Stimulated activated naive CD8-positive, alpha-beta T cell treated with anti-CD3 and anti-CD28 coated beads, Interleukin-15, Interleukin-2, amounts not matched to agents 100 ng/mL and 50 ng/mL, for 24 hours (primary cell): ENCODE data around the gene TIMM22.
"Not testable (repeated sequence)": the region's sequence is repeated elsewhere in the genome, so short reads cannot be mapped to it uniquely, and the experiment has no call there.

Experiments
- H3K27ac Mint-ChIP-seq: one replicate; pipeline ENCODE4 v1.8.0; 2021; ENCODE audit warnings: mild to moderate bottlenecking, mixed read lengths
- H3K27me3 Mint-ChIP-seq: one replicate; pipeline ENCODE4 v1.8.0; 2021; ENCODE audit warnings: mixed read lengths
- H3K36me3 Mint-ChIP-seq: one replicate; pipeline ENCODE4 v1.8.0; 2021; ENCODE audit warnings: low read depth, mixed read lengths
- H3K4me1 Mint-ChIP-seq: one replicate; pipeline ENCODE4 v1.8.0; 2021; ENCODE audit warnings: low read depth, mixed read lengths
- H3K4me3 Mint-ChIP-seq: one replicate; pipeline ENCODE4 v1.8.0; 2021; ENCODE audit warnings: mild to moderate bottlenecking, mixed read lengths
- H3K9me3 Mint-ChIP-seq: one replicate; pipeline ENCODE4 v1.8.0; 2021; ENCODE audit warnings: mixed read lengths

The TIMM22 gene

DNA sequence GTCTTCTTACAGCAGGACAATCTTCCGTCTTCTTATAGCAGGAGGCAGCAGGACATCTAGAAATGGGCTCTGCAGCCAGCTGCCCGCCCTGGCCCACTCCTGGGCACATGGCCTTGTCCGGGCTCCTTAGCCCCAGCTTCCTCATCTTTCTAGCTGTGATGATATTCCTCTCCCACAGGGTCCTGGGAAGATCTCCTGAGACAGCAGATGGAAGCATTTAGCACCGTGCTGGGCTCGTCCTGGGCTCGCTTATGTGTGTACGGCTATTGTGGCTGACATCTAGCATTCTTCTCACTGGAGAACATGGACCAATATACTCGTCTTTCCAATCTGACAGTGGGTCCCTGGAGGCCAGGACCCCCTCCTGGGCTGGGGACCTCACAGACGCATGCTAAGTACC lies 48.5 kb downstream of the TIMM22 start:
- H3K9me3 Mint-ChIP-seq, result no peaks in the 10 kb centered on the region
- H3K4me1 Mint-ChIP-seq, result no peaks in the 10 kb centered on the region
- H3K27me3 Mint-ChIP-seq, result no peaks in the 10 kb centered on the region
- no peak overlapping the region for H3K4me3 Mint-ChIP-seq
- peaks cover 19% of the 10 kb centered on the region for H3K36me3 Mint-ChIP-seq
- H3K27ac Mint-ChIP-seq, result no peak overlapping the region

- H3K27me3 Mint-ChIP-seq, result no peaks in the 10 kb centered on the region
- H3K9me3 Mint-ChIP-seq, result no peaks in the 10 kb centered on the region
- H3K4me1 Mint-ChIP-seq, result no peaks in the 10 kb centered on the region
- H3K4me3 Mint-ChIP-seq, result no peak overlapping the region
- no peak overlapping the region for H3K27ac Mint-ChIP-seq
- peaks cover 13% of the 10 kb centered on the region for H3K36me3 Mint-ChIP-seq
Observed at GRCh38 chr17:1047177-1047878, 50.4 kb downstream of the TIMM22 start.

DNA sequence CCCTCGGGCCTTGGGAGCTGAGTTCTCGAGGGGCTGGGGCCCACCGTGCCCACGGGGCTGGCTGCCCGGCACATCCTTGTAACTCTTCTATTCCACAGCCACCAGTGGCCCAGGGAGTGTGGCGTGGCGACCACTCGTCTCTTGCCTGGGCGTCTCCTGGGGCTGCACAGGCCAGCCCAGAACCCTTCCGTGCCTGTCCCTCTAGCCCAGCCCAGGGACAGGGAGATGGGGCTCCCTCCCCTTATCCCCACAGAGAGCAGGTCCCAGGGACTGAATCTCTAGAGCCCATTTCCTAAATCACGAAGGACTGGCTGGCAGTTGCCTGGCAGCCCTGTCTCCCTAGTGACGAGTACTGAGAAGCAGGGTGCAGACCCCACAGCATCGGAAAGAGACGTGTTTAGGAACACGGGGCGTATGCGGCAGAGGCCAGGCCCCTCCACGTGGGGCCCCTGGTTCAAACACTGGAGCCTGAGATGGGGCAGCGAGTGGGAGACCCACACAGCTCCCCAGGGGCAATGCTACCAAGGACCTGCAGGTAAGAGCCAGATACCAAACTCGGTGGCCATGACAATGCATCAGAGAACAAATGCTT lies 51.0 kb downstream of the TIMM22 start:
- Mint-ChIP-seq H3K27ac (no peak overlapping the region), H3K27me3 (no peaks in the 10 kb centered on the region), H3K36me3 (peaks cover 7% of the 10 kb centered on the region), H3K4me3 (no peak overlapping the region), H3K9me3 (no peaks in the 10 kb centered on the region), H3K4me1 (no peaks in the 10 kb centered on the region)

DNA sequence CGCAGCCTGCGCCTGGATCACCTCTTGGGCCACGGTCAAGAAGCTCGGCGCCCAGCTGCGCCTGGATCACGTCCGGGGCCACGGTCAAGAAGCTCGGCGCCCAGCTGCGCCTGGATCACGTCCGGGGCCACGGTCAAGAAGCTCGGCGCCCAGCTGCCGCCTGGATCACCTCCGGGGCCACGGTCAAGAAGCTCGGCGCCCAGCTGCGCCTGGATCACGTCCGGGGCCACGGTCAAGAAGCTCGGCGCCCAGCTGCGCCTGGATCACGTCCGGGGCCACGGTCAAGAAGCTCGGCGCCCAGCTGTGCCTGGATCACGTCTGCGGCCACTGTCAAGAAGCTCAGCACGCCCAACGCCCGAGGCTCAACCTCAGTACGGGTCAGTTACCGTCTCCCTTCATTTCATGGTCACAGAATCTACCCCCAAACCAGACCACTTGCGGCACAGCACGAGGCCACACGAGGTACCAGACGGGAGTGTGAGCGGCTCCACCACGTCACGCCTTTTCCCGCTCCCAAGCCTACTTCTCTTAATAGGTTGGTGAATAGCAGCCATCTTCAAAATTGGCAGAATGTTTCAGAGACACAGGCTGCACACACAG lies 51.7 kb downstream of the TIMM22 start:
- not testable (repeated sequence) for H3K4me3 Mint-ChIP-seq, H3K27ac Mint-ChIP-seq, H3K27me3 Mint-ChIP-seq, H3K9me3 Mint-ChIP-seq, H3K36me3 Mint-ChIP-seq, H3K4me1 Mint-ChIP-seq

DNA sequence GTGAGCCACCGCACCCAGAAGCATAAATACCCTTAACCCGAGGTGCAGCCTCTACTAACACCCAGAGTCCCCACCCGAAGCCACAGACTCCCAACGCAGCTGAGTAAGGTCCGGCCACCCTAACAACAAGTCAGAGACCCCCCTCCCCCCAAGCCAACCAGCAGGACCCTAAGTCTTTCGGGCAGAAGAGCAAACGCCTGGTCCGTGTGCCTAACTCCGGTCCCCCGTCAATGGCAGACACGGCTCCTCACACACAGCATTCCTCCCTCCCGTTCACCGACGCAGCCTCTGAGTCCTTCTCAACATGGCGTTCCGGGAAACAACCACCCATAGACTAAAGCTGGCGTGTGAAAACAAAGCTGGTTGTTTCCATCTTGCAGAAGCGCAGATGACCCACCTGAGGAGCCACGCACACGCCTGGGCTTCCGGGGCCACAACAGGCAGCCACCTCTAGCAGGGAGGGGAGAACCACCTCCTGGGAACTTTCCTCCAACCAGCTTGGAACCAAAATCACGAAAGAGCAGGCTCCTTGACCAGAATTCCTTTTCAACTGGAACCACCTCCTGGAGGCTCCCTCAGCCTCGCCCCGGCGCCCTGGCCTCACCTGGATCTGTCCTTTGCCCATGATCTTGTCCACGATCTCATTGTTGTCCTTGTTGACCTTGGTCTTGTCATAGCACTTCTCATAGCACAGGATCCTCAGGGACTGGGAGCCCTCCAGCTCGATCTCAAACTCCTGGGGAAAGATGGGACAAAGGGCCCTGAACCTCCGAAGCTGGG lies 52.7 kb downstream of the TIMM22 start:
- no peaks in the 10 kb centered on the region for H3K27me3 Mint-ChIP-seq
- no peak overlapping the region for H3K27ac Mint-ChIP-seq
- no peak overlapping the region for H3K4me3 Mint-ChIP-seq
- H3K9me3 Mint-ChIP-seq, result no peaks in the 10 kb centered on the region
- no peaks in the 10 kb centered on the region for H3K4me1 Mint-ChIP-seq
- H3K36me3 Mint-ChIP-seq, result peaks cover 7% of the 10 kb centered on the region

GRCh38 chr17:1050246-1050995 lies 53.5 kb downstream of the TIMM22 start:
- H3K36me3 Mint-ChIP-seq, result no peaks in the 10 kb centered on the region
- no peaks in the 10 kb centered on the region for H3K4me1 Mint-ChIP-seq
- H3K9me3 Mint-ChIP-seq, result no peaks in the 10 kb centered on the region
- no peak overlapping the region for H3K4me3 Mint-ChIP-seq
- H3K27ac Mint-ChIP-seq, result no peak overlapping the region
- H3K27me3 Mint-ChIP-seq, result no peaks in the 10 kb centered on the region

DNA sequence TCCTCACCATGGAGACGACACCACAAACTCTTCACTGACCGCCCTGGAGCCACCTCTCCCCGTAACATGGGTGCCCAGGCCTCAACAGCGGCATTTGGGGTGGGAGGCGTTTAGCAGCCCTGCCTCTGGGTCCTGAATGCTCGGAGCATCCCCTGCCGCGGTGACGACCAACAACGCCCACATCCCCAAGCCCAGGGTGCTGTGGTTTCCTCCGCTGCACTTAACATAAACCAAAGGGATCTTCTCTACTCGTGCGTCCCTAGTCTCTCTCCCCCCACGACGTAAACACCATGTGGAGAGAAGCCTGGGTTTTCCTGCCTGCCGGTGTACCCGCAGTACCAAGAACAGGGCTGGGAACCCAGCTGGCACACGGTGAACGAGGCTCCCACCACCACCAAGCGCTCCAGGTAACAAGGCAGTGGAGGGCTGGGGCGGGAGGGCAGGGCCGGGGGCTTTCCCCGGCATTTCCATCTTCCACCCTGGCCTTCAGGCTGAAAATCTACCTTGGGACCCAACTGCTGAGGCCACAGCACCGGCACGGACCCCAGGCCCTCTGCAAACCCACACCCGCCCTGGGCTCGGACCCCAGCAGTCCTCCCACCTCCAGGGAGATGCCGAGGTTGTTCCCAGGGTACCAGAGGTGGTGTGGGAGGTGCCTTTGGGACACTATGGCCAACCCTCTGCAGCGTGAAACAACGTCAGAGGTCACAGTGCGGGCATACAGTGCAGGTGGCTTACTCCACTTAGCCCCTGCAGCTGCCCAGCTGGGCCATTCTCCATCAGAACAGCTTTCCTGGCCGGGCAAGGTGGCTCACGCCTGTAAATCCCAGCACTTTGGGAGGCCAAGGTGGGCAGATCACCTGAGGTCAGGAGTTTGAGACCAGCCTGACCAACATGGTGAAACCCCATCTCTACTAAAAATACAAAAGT lies 54.3 kb downstream of the TIMM22 start:
- no peak overlapping the region for H3K27ac Mint-ChIP-seq
- no peak overlapping the region for H3K4me3 Mint-ChIP-seq
- H3K36me3 Mint-ChIP-seq, result peaks cover 1% of the 10 kb centered on the region
- H3K27me3 Mint-ChIP-seq, result no peaks in the 10 kb centered on the region
- H3K9me3 Mint-ChIP-seq, result no peaks in the 10 kb centered on the region
- H3K4me1 Mint-ChIP-seq, result no peaks in the 10 kb centered on the region
